Upper lobe of left lung (tissue), 4 donors: ENCODE data around the gene BCAS3.

Experiments
- CTCF ChIP-seq, 6 experiments: fragments of 450-650 bp in 4 of 6; fragments of 200-600 bp in 2 of 6; sonication (generic) in 2 of 6; IDR thresholded peaks; one replicate each; pipeline ENCODE4 v1.5.1; 2016 to 2019; ENCODE audit warnings: antibody characterized with exemption in 6 of 6
- POLR2AphosphoS5 ChIP-seq, 2 donors: sonication (generic); formaldehyde crosslinking; IDR thresholded peaks; one replicate each; pipeline ENCODE4 v1.5.1; 2017; ENCODE audit warnings: antibody characterized with exemption in 2 of 2

GRCh38 chr17:60845012-60845411 lies 167.4 kb downstream of the BCAS3 start:
- TF ChIP-seq CTCF (IDR thresholded peaks at IDR 0.05) (no peak), POLR2AphosphoS5 (IDR thresholded peaks at IDR 0.05) (no peak)
